Hepatocyte (in vitro differentiated cells): ENCODE results near the gene ZNF81. TPM values are rescaled to one million over a fixed set of nuclear protein-coding genes. Genes with fewer than 3 reads are reported as not detected.

ENCODE experiments used
- DNase-seq: peaks from one replicate; pipeline ENCODE4 v3.0.0-alpha.2; 2016; ENCODE audit warnings: low spot score
- H2AFZ ChIP-seq: fragments of 200-600 bp; sonication (generic); 2 replicates; pipeline ENCODE4 v1.6.0; 2016; ENCODE audit warnings: antibody characterized with exemption, mild to moderate bottlenecking
- H3K27ac ChIP-seq: fragments of 200-600 bp; sonication (generic); 2 replicates; pipeline ENCODE4 v1.5.1; 2016; ENCODE audit warnings: mild to moderate bottlenecking
- H3K27me3 ChIP-seq: fragments of 200-600 bp; sonication (generic); 2 replicates; pipeline ENCODE4 v1.6.1; 2016
- H3K36me3 ChIP-seq: fragments of 200-600 bp; sonication (generic); replicated peaks from 2 replicates; pipeline ENCODE4 v1.5.1; 2016; ENCODE audit warnings: low read depth; ENCODE audit not compliant: insufficient read depth
- H3K4me1 ChIP-seq: fragments of 200-600 bp; sonication (generic); 2 replicates; pipeline ENCODE4 v1.5.1; 2016; ENCODE audit warnings: mild to moderate bottlenecking, moderate library complexity; ENCODE audit not compliant: insufficient read depth
- H3K4me2 ChIP-seq: fragments of 200-600 bp; sonication (generic); 2 replicates; pipeline ENCODE4 v1.6.0; 2016
- H3K4me3 ChIP-seq: fragments of 200-600 bp; sonication (generic); 2 replicates; pipeline ENCODE4 v1.5.1; 2016; ENCODE audit warnings: mild to moderate bottlenecking
- H3K79me2 ChIP-seq: fragments of 200-600 bp; sonication (generic); 2 replicates; pipeline ENCODE4 v1.6.0; 2017; ENCODE audit warnings: mild to moderate bottlenecking
- H3K9me2 ChIP-seq: fragments of 200-600 bp; sonication (generic); replicated peaks from 2 replicates; pipeline ENCODE4 v1.6.0; 2017; ENCODE audit warnings: mild to moderate bottlenecking; ENCODE audit not compliant: insufficient read depth
- H3K9me3 ChIP-seq: fragments of 200-600 bp; sonication (generic); 2 replicates; pipeline ENCODE4 v1.5.1; 2016; ENCODE audit warnings: low read depth, mild to moderate bottlenecking
- H4K20me1 ChIP-seq: fragments of 200-600 bp; sonication (generic); 2 replicates; pipeline ENCODE4 v1.6.0; 2016; ENCODE audit warnings: mild to moderate bottlenecking; ENCODE audit not compliant: insufficient read depth, poor library complexity, severe bottlenecking
- CTCF ChIP-seq: fragments of 200-600 bp; sonication (generic); IDR thresholded peaks from 2 replicates; pipeline ENCODE4 v1.5.1; 2016; ENCODE audit warnings: antibody characterized with exemption, mild to moderate bottlenecking; ENCODE audit not compliant: poor library complexity
- EZH2 ChIP-seq: fragments of 200-600 bp; sonication (generic); IDR thresholded peaks from 2 replicates; pipeline ENCODE4 v1.6.1; 2016; ENCODE audit warnings: antibody characterized with exemption, mild to moderate bottlenecking, borderline replicate concordance
- EZH2phosphoT487 ChIP-seq: fragments of 200-600 bp; sonication (generic); IDR thresholded peaks from one replicate; pipeline ENCODE4 v1.6.1; 2018; ENCODE audit warnings: antibody characterized with exemption, mild to moderate bottlenecking, low read depth, moderate library complexity; ENCODE audit not compliant: unreplicated experiment, severe bottlenecking
- WGBS: methylation state at CpG from one replicate; pipeline ENCODE4 v1.1.6; 2016; ENCODE audit warnings: low lambda C conversion rate; ENCODE audit errors: missing lambda C conversion rate; 5-methylcytosine and 5-hydroxymethylcytosine counted together
- polyA plus RNA-seq: library from polyadenylated mRNA; unstranded; fragments of >200 nt; fragmentation: Nextera tagmentation; extraction: Ambion mirVana; gene quantifications from 2 replicates; pipeline ENCODE4 v1.2.1, GENCODE V29; 2016
- total RNA-seq: library from RNA; depleted of rRNA; stranded (reverse); fragments of >200 nt; gene quantifications from 2 replicates; pipeline ENCODE4 v1.2.3, GENCODE V29; 2014

The ZNF81 gene
- total and polyA plus RNA-seq, 2 experiments from 2014 or later, result 4.1 to 10.9 TPM

- Histone ChIP-seq H3K4me3 (no peak overlapping the region), H3K79me2 (no peaks in the 10 kb centered on the region), H2AFZ (no peak overlapping the region), H4K20me1 (no peaks in the 10 kb centered on the region), H3K4me1 (no peaks in the 10 kb centered on the region), H3K9me2 (no peaks in the 10 kb centered on the region), H3K9me3 (no peaks in the 10 kb centered on the region), H3K36me3 (no peaks in the 10 kb centered on the region), H3K27me3 (no peaks in the 10 kb centered on the region), H3K4me2 (no peak overlapping the region), H3K27ac (no peak overlapping the region)
- no peak for DNase-seq
- TF ChIP-seq EZH2phosphoT487 (no peak), CTCF (no peak), EZH2 (no peak)
- WGBS, result 74% methylated on average over 2 of the region's 2 CpGs
These were observed 26.5 kb downstream of the ZNF81 start for GRCh38 chrX:47863187-47863586.

GRCh38 chrX:47864300-47864699 is 27.6 kb downstream of the ZNF81 start:
- no peaks in the 10 kb centered on the region for H4K20me1 ChIP-seq
- H3K79me2 ChIP-seq, result no peaks in the 10 kb centered on the region
- no peaks in the 10 kb centered on the region for H3K9me2 ChIP-seq
- no peak for TF ChIP-seq CTCF
- no peak for TF ChIP-seq EZH2
- no peak for TF ChIP-seq EZH2phosphoT487
- no peak overlapping the region for H2AFZ ChIP-seq
- H3K9me3 ChIP-seq, result no peaks in the 10 kb centered on the region
- H3K27ac ChIP-seq, result no peak overlapping the region
- H3K36me3 ChIP-seq, result no peaks in the 10 kb centered on the region
- no peak for DNase-seq
- H3K4me3 ChIP-seq, result no peak overlapping the region
- 66% methylated on average over 3 of the region's 3 CpGs for WGBS
- no peaks in the 10 kb centered on the region for H3K27me3 ChIP-seq
- no peak overlapping the region for H3K4me2 ChIP-seq
- no peaks in the 10 kb centered on the region for H3K4me1 ChIP-seq

- 83% methylated on average over 1 of the region's 1 CpG for WGBS
- Histone ChIP-seq H3K4me2 (no peak overlapping the region), H3K36me3 (no peaks in the 10 kb centered on the region), H4K20me1 (no peaks in the 10 kb centered on the region), H3K9me2 (no peaks in the 10 kb centered on the region), H3K4me3 (no peak overlapping the region), H2AFZ (no peak overlapping the region), H3K27ac (no peak overlapping the region), H3K27me3 (no peaks in the 10 kb centered on the region), H3K9me3 (no peaks in the 10 kb centered on the region), H3K4me1 (no peaks in the 10 kb centered on the region), H3K79me2 (no peaks in the 10 kb centered on the region)
- no peak for TF ChIP-seq EZH2
- TF ChIP-seq EZH2phosphoT487, result no peak
- TF ChIP-seq CTCF, result no peak
- no peak for DNase-seq
These were observed 28.1 kb downstream of the ZNF81 start for GRCh38 chrX:47864785-47865184.

- H3K27ac ChIP-seq, result no peak overlapping the region
- no peaks in the 10 kb centered on the region for H4K20me1 ChIP-seq
- no peak overlapping the region for H3K4me3 ChIP-seq
- TF ChIP-seq EZH2phosphoT487 (no peak), CTCF (no peak), EZH2 (no peak)
- WGBS, result 68% methylated on average over 3 of the region's 3 CpGs
- no peak for DNase-seq
- H3K79me2 ChIP-seq, result no peaks in the 10 kb centered on the region
- H3K9me3 ChIP-seq, result no peaks in the 10 kb centered on the region
- no peaks in the 10 kb centered on the region for H3K4me1 ChIP-seq
- no peak overlapping the region for H2AFZ ChIP-seq
- H3K4me2 ChIP-seq, result no peak overlapping the region
- no peaks in the 10 kb centered on the region for H3K36me3 ChIP-seq
- no peaks in the 10 kb centered on the region for H3K9me2 ChIP-seq
- H3K27me3 ChIP-seq, result no peaks in the 10 kb centered on the region
These were observed 36.4 kb downstream of the ZNF81 start for GRCh38 chrX:47873123-47873522.
